WTC11 (cell line): ENCODE results near the gene CHST5. TPM values are rescaled to one million over a fixed set of nuclear protein-coding genes. Genes with fewer than 3 reads are reported as not detected.

Experiments
- ATAC-seq: fragments of 200-7000 bp; cut with Tn5 transposase; 2 replicates; pipeline ENCODE4 v1.10.0; 2021; ENCODE audit warnings: mild to moderate bottlenecking, moderate library complexity
- CTCF ChIA-PET: fragments of 300-600 bp; sonication (Branson Sonifier 250); formaldehyde crosslinking; loops from one replicate; lab custom pipeline; 2021; ENCODE audit warnings: antibody characterized with exemption; lab: Charles Lee
- POLR2A ChIA-PET: fragments of 350-600 bp; sonication (Branson Sonifier 250); formaldehyde crosslinking; loops from one replicate; lab custom pipeline; 2021; ENCODE audit warnings: antibody characterized with exemption; lab: Charles Lee
- DNase-seq: peaks from one replicate; pipeline ENCODE4 v3.0.0; 2021; ENCODE audit warnings: low spot score
- H3K27ac Mint-ChIP-seq: 2 replicates; pipeline ENCODE4 v1.8.0; 2021; ENCODE audit warnings: mixed read lengths
- H3K27me3 Mint-ChIP-seq: 2 replicates; pipeline ENCODE4 v1.8.0; 2021; ENCODE audit warnings: low read depth, mild to moderate bottlenecking, moderate library complexity, mixed read lengths
- H3K36me3 Mint-ChIP-seq: 2 replicates; pipeline ENCODE4 v1.8.0; 2021; ENCODE audit warnings: mixed read lengths
- H3K4me1 Mint-ChIP-seq: 2 replicates; pipeline ENCODE4 v1.8.0; 2022; ENCODE audit warnings: mixed read lengths
- H3K4me3 Mint-ChIP-seq: 2 replicates; pipeline ENCODE4 v1.8.0; 2021; ENCODE audit warnings: mild to moderate bottlenecking, moderate library complexity, mixed read lengths
- H3K9me3 Mint-ChIP-seq: 2 replicates; pipeline ENCODE4 v1.8.0; 2021; ENCODE audit warnings: mixed read lengths
- CREB1 ChIP-seq: sonication (generic); formaldehyde crosslinking; IDR thresholded peaks from 2 replicates; pipeline ENCODE4 v1.8.0; 2023; ENCODE audit warnings: mild to moderate bottlenecking, missing genetic modification reagents
- ERG ChIP-seq: fragments of 250-450 bp; sonication (Bioruptor Pico); IDR thresholded peaks from 2 replicates; pipeline ENCODE4 v1.8.0; 2021; ENCODE audit warnings: mild to moderate bottlenecking
- ESRRA ChIP-seq: sonication (generic); formaldehyde crosslinking; IDR thresholded peaks from 2 replicates; pipeline ENCODE4 v1.8.1; 2022; ENCODE audit warnings: mild to moderate bottlenecking, missing genetic modification reagents, borderline replicate concordance
- IRF1 ChIP-seq: sonication (generic); formaldehyde crosslinking; IDR thresholded peaks from 2 replicates; pipeline ENCODE4 v1.8.0; 2023; ENCODE audit warnings: missing genetic modification reagents
- JUN ChIP-seq: sonication (generic); formaldehyde crosslinking; IDR thresholded peaks from 2 replicates; pipeline ENCODE4 v1.8.0; 2023; ENCODE audit warnings: mild to moderate bottlenecking, missing genetic modification reagents
- KAT7 ChIP-seq: sonication (generic); formaldehyde crosslinking; IDR thresholded peaks from 2 replicates; pipeline ENCODE4 v1.8.1; 2023; ENCODE audit warnings: missing genetic modification reagents, mild to moderate bottlenecking, borderline replicate concordance
- MXD4 ChIP-seq: fragments of 250-450 bp; sonication (Bioruptor Pico); IDR thresholded peaks from 2 replicates; pipeline ENCODE4 v1.8.0; 2021; ENCODE audit warnings: mild to moderate bottlenecking, moderate library complexity, borderline replicate concordance
- MYBL2 ChIP-seq: sonication (generic); formaldehyde crosslinking; IDR thresholded peaks from 2 replicates; pipeline ENCODE4 v1.8.1; 2023; ENCODE audit warnings: mild to moderate bottlenecking, moderate library complexity, missing genetic modification reagents
- NFYB ChIP-seq: sonication (generic); formaldehyde crosslinking; conservative IDR thresholded peaks from 2 replicates; pipeline ENCODE4 v1.8.0; 2022; ENCODE audit warnings: low read depth, missing genetic modification reagents
- OVOL2 ChIP-seq: fragments of 250-450 bp; sonication (Bioruptor Pico); IDR thresholded peaks from 2 replicates; pipeline ENCODE4 v1.9.0; 2021; ENCODE audit warnings: mild to moderate bottlenecking, borderline replicate concordance
- RELA ChIP-seq: sonication (generic); formaldehyde crosslinking; IDR thresholded peaks from 2 replicates; pipeline ENCODE4 v1.8.1; 2022; ENCODE audit warnings: missing genetic modification reagents, mild to moderate bottlenecking, borderline replicate concordance
- SMAD4 ChIP-seq: sonication (generic); formaldehyde crosslinking; IDR thresholded peaks from 2 replicates; pipeline ENCODE4 v1.8.0; 2022; ENCODE audit warnings: mild to moderate bottlenecking, missing genetic modification reagents
- SP1 ChIP-seq: sonication (generic); formaldehyde crosslinking; conservative IDR thresholded peaks from 2 replicates; pipeline ENCODE4 v1.8.1; 2022; ENCODE audit warnings: missing genetic modification reagents
- STAT6 ChIP-seq: sonication (generic); formaldehyde crosslinking; conservative IDR thresholded peaks from 2 replicates; pipeline ENCODE4 v1.8.1; 2023; ENCODE audit warnings: mild to moderate bottlenecking, low read depth, missing genetic modification reagents, moderate library complexity
- TCF7 ChIP-seq: sonication (generic); formaldehyde crosslinking; IDR thresholded peaks from 2 replicates; pipeline ENCODE4 v1.8.0; 2022; ENCODE audit warnings: mild to moderate bottlenecking, low read depth, missing genetic modification reagents, moderate library complexity
- ZNF263 ChIP-seq: sonication (generic); formaldehyde crosslinking; IDR thresholded peaks from 2 replicates; pipeline ENCODE4 v1.8.1; 2022; ENCODE audit warnings: low read depth, mild to moderate bottlenecking, moderate library complexity, missing genetic modification reagents
- total RNA-seq: library from RNA; stranded (reverse); gene quantifications from 3 replicates; pipeline ENCODE4 v1.2.3, GENCODE V29; 2021
- TF ChIP-seq, protein P1 (sequence below): sonication (generic); formaldehyde crosslinking; IDR thresholded peaks from 2 replicates; pipeline ENCODE4 v1.8.1; 2023; ENCODE audit warnings: mild to moderate bottlenecking, missing genetic modification reagents, moderate library complexity
- TF ChIP-seq, protein P2 (sequence below): sonication (generic); formaldehyde crosslinking; IDR thresholded peaks from 2 replicates; pipeline ENCODE4 v1.8.1; 2022; ENCODE audit warnings: missing genetic modification reagents, borderline replicate concordance

Gene CHST5
- total RNA-seq, 1 experiment from 2014 or later = not detected

GRCh38 chr16:75572864-75573542 is 37.1 kb upstream of the CHST5 start:
- no peaks in the 10 kb centered on the region for H3K9me3 Mint-ChIP-seq
- no peaks in the 10 kb centered on the region for H3K27me3 Mint-ChIP-seq
- H3K36me3 Mint-ChIP-seq = peaks cover 61% of the 10 kb centered on the region
- no peak overlapping the region for H3K4me3 Mint-ChIP-seq
- ChIA-PET CTCF (interaction anchor here (0.6 kb wide), 1 partner anchor 56 kb away, joined by 3 read pairs; no protein-coding TSS in a partner anchor), POLR2A (no interaction called here)
- TF ChIP-seq KAT7 (CRISPR knock-in tag) = no peak
- TF ChIP-seq ESRRA (CRISPR knock-in tag) = no peak
- no peak for TF ChIP-seq ERG (CRISPR knock-in tag)
- TF ChIP-seq JUN (CRISPR knock-in tag) = no peak
- ATAC-seq = no peak
- H3K4me1 Mint-ChIP-seq = peaks cover 16% of the 10 kb centered on the region
- no peak for DNase-seq
- no peak overlapping the region for H3K27ac Mint-ChIP-seq

GRCh38 chr16:75570396-75571065 is 34.6 kb upstream of the CHST5 start:
- H3K36me3 Mint-ChIP-seq = peaks cover 46% of the 10 kb centered on the region

DNA sequence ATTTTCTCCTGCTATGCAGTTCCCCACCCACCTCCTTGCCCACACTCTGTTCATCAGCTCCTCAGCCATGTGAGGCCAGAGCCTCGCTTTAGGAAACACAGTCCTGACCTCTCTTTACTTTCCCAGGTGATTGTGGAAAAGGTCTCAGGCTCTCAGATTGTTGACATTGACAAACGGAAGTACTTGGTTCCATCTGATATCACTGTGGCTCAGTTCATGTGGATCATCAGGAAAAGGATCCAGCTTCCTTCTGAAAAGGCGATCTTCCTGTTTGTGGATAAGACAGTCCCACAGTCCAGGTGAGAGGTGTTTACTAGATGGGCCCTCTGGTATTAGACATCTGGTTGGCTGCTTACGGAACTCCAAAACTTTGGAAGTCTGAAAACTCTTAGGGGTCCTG is 32.0 kb upstream of the CHST5 start:
- peak overlapping the region; percentile 20; the same call in 1 of the 2 replicates for H3K27ac Mint-ChIP-seq
- ChIA-PET CTCF (interaction anchor here (1.3 kb wide), 1 partner anchor 369 kb away, joined by 4 read pairs; no protein-coding TSS in a partner anchor), POLR2A (interaction anchor here (0.5 kb wide), 1 partner anchor 81 kb away, joined by 8 read pairs; no protein-coding TSS in a partner anchor)
- no peak for ATAC-seq
- peaks cover 29% of the 10 kb centered on the region; the same call in 1 of the 2 replicates for H3K36me3 Mint-ChIP-seq
- no peak for DNase-seq
- H3K9me3 Mint-ChIP-seq = no peaks in the 10 kb centered on the region
- H3K4me3 Mint-ChIP-seq = peak overlapping the region; percentile 100
- peaks cover 35% of the 10 kb centered on the region for H3K4me1 Mint-ChIP-seq
- TF ChIP-seq OVOL2 (CRISPR knock-in tag) (no peak), SP1 (CRISPR knock-in tag) (no peak), ZNF263 (CRISPR knock-in tag) (no peak), IRF1 (CRISPR knock-in tag) (no peak), SMAD4 (CRISPR knock-in tag) (no peak), RELA (CRISPR knock-in tag) (no peak)
- TF ChIP-seq, protein P1, sequence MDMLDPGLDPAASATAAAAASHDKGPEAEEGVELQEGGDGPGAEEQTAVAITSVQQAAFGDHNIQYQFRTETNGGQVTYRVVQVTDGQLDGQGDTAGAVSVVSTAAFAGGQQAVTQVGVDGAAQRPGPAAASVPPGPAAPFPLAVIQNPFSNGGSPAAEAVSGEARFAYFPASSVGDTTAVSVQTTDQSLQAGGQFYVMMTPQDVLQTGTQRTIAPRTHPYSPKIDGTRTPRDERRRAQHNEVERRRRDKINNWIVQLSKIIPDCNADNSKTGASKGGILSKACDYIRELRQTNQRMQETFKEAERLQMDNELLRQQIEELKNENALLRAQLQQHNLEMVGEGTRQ (CRISPR knock-in tag) = no peak
- H3K27me3 Mint-ChIP-seq = no peaks in the 10 kb centered on the region

More at GRCh38 chr16:75570396-75571065, 34.6 kb upstream of the CHST5 start:
- ChIA-PET POLR2A (no interaction called here), CTCF (no interaction called here)
- H3K27ac Mint-ChIP-seq = no peak overlapping the region
- TF ChIP-seq MXD4 (CRISPR knock-in tag) (no peak), CREB1 (CRISPR knock-in tag) (no peak), STAT6 (CRISPR knock-in tag) (no peak), TCF7 (CRISPR knock-in tag) (no peak), MYBL2 (CRISPR knock-in tag) (no peak), NFYB (CRISPR knock-in tag) (no peak)
- TF ChIP-seq, protein P2, sequence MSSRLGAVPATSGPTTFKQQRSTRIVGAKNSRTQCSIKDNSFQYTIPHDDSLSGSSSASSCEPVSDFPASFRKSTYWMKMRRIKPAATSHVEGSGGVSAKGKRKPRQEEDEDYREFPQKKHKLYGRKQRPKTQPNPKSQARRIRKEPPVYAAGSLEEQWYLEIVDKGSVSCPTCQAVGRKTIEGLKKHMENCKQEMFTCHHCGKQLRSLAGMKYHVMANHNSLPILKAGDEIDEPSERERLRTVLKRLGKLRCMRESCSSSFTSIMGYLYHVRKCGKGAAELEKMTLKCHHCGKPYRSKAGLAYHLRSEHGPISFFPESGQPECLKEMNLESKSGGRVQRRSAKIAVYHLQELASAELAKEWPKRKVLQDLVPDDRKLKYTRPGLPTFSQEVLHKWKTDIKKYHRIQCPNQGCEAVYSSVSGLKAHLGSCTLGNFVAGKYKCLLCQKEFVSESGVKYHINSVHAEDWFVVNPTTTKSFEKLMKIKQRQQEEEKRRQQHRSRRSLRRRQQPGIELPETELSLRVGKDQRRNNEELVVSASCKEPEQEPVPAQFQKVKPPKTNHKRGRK (CRISPR knock-in tag) = no peak
- DNase-seq = no peak
- no peaks in the 10 kb centered on the region for H3K27me3 Mint-ChIP-seq
- no peak overlapping the region for H3K4me3 Mint-ChIP-seq
- ATAC-seq = no peak
- no peaks in the 10 kb centered on the region for H3K9me3 Mint-ChIP-seq
- H3K4me1 Mint-ChIP-seq = peaks cover 14% of the 10 kb centered on the region
